ENCODE data around the gene CGAS. TPM values are rescaled to one million over a fixed set of nuclear protein-coding genes. Genes with fewer than 3 reads are reported as not detected.

CGAS gene
- total RNA-seq, 1 experiment from 2014 or later, result 6.4 TPM

DNA sequence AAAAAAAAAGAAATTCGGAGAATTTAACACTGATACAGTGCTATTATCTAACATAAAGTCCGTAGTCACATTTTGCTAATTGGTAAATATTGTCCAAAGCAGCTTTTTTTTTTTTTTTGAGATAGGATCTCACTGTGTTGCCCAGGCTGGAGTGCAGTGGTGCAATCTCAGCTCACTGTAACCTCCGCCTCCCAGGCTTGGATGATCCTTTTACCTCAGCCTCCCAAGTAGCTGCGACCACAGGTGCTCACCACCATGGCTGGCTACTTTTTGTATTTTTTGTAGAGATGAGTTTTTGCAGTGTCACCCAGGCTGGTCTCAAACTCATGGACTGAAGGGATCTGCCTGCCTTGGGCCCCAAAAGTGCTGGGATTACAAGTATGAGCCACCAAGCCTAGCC is 25.3 kb upstream of the CGAS start:
- Mint-ChIP-seq H3K4me3 (no peak overlapping the region), H3K36me3 (peaks cover 45% of the 10 kb centered on the region), H3K4me1 (no peaks in the 10 kb centered on the region), H3K27ac (no peak overlapping the region), H3K27me3 (ENCODE audit: low read depth) (no peaks in the 10 kb centered on the region), H3K9me3 (no peaks in the 10 kb centered on the region)
- TF ChIP-seq, protein P1, sequence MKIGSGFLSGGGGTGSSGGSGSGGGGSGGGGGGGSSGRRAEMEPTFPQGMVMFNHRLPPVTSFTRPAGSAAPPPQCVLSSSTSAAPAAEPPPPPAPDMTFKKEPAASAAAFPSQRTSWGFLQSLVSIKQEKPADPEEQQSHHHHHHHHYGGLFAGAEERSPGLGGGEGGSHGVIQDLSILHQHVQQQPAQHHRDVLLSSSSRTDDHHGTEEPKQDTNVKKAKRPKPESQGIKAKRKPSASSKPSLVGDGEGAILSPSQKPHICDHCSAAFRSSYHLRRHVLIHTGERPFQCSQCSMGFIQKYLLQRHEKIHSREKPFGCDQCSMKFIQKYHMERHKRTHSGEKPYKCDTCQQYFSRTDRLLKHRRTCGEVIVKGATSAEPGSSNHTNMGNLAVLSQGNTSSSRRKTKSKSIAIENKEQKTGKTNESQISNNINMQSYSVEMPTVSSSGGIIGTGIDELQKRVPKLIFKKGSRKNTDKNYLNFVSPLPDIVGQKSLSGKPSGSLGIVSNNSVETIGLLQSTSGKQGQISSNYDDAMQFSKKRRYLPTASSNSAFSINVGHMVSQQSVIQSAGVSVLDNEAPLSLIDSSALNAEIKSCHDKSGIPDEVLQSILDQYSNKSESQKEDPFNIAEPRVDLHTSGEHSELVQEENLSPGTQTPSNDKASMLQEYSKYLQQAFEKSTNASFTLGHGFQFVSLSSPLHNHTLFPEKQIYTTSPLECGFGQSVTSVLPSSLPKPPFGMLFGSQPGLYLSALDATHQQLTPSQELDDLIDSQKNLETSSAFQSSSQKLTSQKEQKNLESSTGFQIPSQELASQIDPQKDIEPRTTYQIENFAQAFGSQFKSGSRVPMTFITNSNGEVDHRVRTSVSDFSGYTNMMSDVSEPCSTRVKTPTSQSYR (CRISPR knock-in tag; IDR thresholded peaks at IDR 0.05), result no peak
- TF ChIP-seq ERG (CRISPR knock-in tag; IDR thresholded peaks at IDR 0.05) (no peak), TP53 (CRISPR knock-in tag; IDR thresholded peaks at IDR 0.05) (no peak), ZNF396 (CRISPR knock-in tag; IDR thresholded peaks at IDR 0.05; ENCODE audit: borderline replicate concordance) (no peak), AFF4 (CRISPR knock-in tag; IDR thresholded peaks at IDR 0.05; ENCODE audit: borderline replicate concordance) (no peak), PREB (CRISPR knock-in tag; IDR thresholded peaks at IDR 0.05; ENCODE audit: borderline replicate concordance) (no peak), ZNF232 (CRISPR knock-in tag; IDR thresholded peaks at IDR 0.05) (no peak), CBFB (CRISPR knock-in tag; IDR thresholded peaks at IDR 0.05; ENCODE audit: low read depth) (no peak), SMAD3 (CRISPR knock-in tag; IDR thresholded peaks at IDR 0.05; ENCODE audit: borderline replicate concordance) (no peak), ZNF121 (CRISPR knock-in tag; IDR thresholded peaks at IDR 0.05) (no peak)
- TF ChIP-seq, protein P2, sequence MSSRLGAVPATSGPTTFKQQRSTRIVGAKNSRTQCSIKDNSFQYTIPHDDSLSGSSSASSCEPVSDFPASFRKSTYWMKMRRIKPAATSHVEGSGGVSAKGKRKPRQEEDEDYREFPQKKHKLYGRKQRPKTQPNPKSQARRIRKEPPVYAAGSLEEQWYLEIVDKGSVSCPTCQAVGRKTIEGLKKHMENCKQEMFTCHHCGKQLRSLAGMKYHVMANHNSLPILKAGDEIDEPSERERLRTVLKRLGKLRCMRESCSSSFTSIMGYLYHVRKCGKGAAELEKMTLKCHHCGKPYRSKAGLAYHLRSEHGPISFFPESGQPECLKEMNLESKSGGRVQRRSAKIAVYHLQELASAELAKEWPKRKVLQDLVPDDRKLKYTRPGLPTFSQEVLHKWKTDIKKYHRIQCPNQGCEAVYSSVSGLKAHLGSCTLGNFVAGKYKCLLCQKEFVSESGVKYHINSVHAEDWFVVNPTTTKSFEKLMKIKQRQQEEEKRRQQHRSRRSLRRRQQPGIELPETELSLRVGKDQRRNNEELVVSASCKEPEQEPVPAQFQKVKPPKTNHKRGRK (CRISPR knock-in tag; IDR thresholded peaks at IDR 0.05; ENCODE audit: borderline replicate concordance), result no peak
- no peak for ATAC-seq
- CTCF ChIA-PET, result no interaction called here
- POLR2A ChIA-PET, result no interaction called here
- DNase-seq (ENCODE audit: low spot score), result no peak

DNA sequence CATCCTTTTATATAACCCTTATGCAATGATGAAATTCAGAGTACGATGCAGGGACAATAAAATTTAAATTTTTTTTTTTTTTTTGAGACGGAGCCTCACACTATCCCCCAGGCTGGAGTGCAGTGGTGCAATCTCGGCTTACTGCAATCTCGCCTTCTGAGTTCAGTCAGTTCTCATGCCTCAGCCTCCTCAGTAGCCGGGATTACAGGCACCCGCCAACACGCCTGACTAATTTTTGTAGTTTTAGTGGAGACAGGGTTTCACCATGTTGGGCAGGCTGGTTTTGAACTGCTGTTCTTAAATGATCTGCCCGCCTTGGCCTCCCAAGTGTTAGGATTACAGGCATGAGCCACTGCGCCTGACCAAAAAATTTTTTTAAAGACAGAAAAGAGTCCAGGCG is 24.6 kb upstream of the CGAS start:
- no peaks in the 10 kb centered on the region for H3K9me3 Mint-ChIP-seq
- peaks cover 43% of the 10 kb centered on the region for H3K36me3 Mint-ChIP-seq
- ATAC-seq (no peak), DNase-seq (ENCODE audit: low spot score) (no peak)
- ChIA-PET POLR2A (interaction anchor here (0.8 kb wide), 1 partner anchor 37 kb away, joined by 3 read pairs; no protein-coding TSS in a partner anchor), CTCF (no interaction called here)
- no peak overlapping the region for H3K4me3 Mint-ChIP-seq
- no peaks in the 10 kb centered on the region for H3K27me3 Mint-ChIP-seq (ENCODE audit: low read depth)
- no peaks in the 10 kb centered on the region for H3K4me1 Mint-ChIP-seq
- TF ChIP-seq GABPB1 (CRISPR knock-in tag; IDR thresholded peaks at IDR 0.05) (no peak), ZNF416 (CRISPR knock-in tag; IDR thresholded peaks at IDR 0.05) (no peak), JUN (CRISPR knock-in tag; IDR thresholded peaks at IDR 0.05) (no peak), GRHL2 (CRISPR knock-in tag; IDR thresholded peaks at IDR 0.05; ENCODE audit: insufficient replicate concordance, severe bottlenecking) (no peak), NFE2L1 (CRISPR knock-in tag; IDR thresholded peaks at IDR 0.05) (no peak), OVOL2 (CRISPR knock-in tag; IDR thresholded peaks at IDR 0.05; ENCODE audit: borderline replicate concordance) (no peak), ZNF671 (CRISPR knock-in tag; IDR thresholded peaks at IDR 0.05) (no peak)
- TF ChIP-seq, protein P3, sequence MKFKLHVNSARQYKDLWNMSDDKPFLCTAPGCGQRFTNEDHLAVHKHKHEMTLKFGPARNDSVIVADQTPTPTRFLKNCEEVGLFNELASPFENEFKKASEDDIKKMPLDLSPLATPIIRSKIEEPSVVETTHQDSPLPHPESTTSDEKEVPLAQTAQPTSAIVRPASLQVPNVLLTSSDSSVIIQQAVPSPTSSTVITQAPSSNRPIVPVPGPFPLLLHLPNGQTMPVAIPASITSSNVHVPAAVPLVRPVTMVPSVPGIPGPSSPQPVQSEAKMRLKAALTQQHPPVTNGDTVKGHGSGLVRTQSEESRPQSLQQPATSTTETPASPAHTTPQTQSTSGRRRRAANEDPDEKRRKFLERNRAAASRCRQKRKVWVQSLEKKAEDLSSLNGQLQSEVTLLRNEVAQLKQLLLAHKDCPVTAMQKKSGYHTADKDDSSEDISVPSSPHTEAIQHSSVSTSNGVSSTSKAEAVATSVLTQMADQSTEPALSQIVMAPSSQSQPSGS (CRISPR knock-in tag; IDR thresholded peaks at IDR 0.05; ENCODE audit: borderline replicate concordance, low read depth), result no peak
- no peak overlapping the region for H3K27ac Mint-ChIP-seq
